Endodermal cell (in vitro differentiated cells): Measurements from ENCODE around the gene CYB5R3. TPM values are rescaled to one million over a fixed set of nuclear protein-coding genes. Genes with fewer than 3 reads are reported as not detected.

Experiments used
- DNase-seq: peaks from one replicate; pipeline ENCODE4 v3.0.0-alpha.2; 2017
- H3K27ac ChIP-seq: 2 replicates; pipeline ENCODE4 v1.5.1; 2013; ENCODE audit warnings: mild to moderate bottlenecking, low read depth, low read length, moderate library complexity
- H3K27me3 ChIP-seq: 2 replicates; pipeline ENCODE4 v1.6.1; 2013; ENCODE audit warnings: mild to moderate bottlenecking, low read length, moderate library complexity; ENCODE audit not compliant: insufficient read depth, control insufficient read depth, poor library complexity, severe bottlenecking
- H3K36me3 ChIP-seq: 2 replicates; pipeline ENCODE4 v1.7.0; 2013; ENCODE audit warnings: mild to moderate bottlenecking, low read length, moderate library complexity; ENCODE audit not compliant: control insufficient read depth, insufficient read depth
- H3K4me1 ChIP-seq: one replicate; pipeline ENCODE4 v1.7.0; 2013; ENCODE audit warnings: low read length; ENCODE audit not compliant: control insufficient read depth, insufficient read depth
- H3K4me3 ChIP-seq: 2 replicates; pipeline ENCODE4 v1.5.1; 2013; ENCODE audit warnings: mild to moderate bottlenecking, low read length, moderate library complexity
- H3K9ac ChIP-seq: 2 replicates; pipeline ENCODE4 v1.6.1; 2013; ENCODE audit warnings: mild to moderate bottlenecking, low read length, moderate library complexity; ENCODE audit not compliant: poor library complexity, severe bottlenecking; ENCODE audit errors: extremely low read depth
- H3K9me3 ChIP-seq: 2 replicates; pipeline ENCODE4 v1.6.1; 2013; ENCODE audit warnings: mild to moderate bottlenecking, low read length, moderate library complexity; ENCODE audit not compliant: control insufficient read depth
- H3K27ac Mint-ChIP-seq: 2 replicates; pipeline ENCODE4 v1.8.0; 2020; ENCODE audit warnings: mixed read lengths
- H3K27me3 Mint-ChIP-seq: 2 replicates; pipeline ENCODE4 v1.8.0; 2021; ENCODE audit warnings: mild to moderate bottlenecking, mixed read lengths; ENCODE audit not compliant: insufficient read depth
- H3K36me3 Mint-ChIP-seq: 2 replicates; pipeline ENCODE4 v1.8.0; 2020; ENCODE audit warnings: low read depth, mixed read lengths
- H3K4me1 Mint-ChIP-seq: 2 replicates; pipeline ENCODE4 v1.8.0; 2020; ENCODE audit warnings: mixed read lengths
- H3K4me3 Mint-ChIP-seq: 2 replicates; pipeline ENCODE4 v1.8.0; 2020; ENCODE audit warnings: mild to moderate bottlenecking, moderate library complexity, mixed read lengths
- H3K9me3 Mint-ChIP-seq: 2 replicates; pipeline ENCODE4 v1.8.0; 2020; ENCODE audit warnings: mild to moderate bottlenecking, mixed read lengths
- WGBS, 2 experiments: methylation state at CpG; one replicate each; pipeline versions ENCODE4 v1.1.5 to v1.1.7; 2013; ENCODE audit warnings: missing lambda C conversion rate in 2 of 2, mixed read lengths in 1 of 2; ENCODE audit not compliant: insufficient coverage in 1 of 2, insufficient read length in 1 of 2; 5-methylcytosine and 5-hydroxymethylcytosine counted together
- total RNA-seq, 2 donors: library from RNA; stranded (reverse); fragmentation: NEBNext Ultra II Directional in 1 of 2; extraction: Animal tissue kit (Norgen Biotek cat#: 25700) in 1 of 2; gene quantifications; 2 replicates in 1 of 2; 3 replicates in 1 of 2; pipeline ENCODE4 v1.2.1, GENCODE V29; 2021
- TF ChIP-seq, protein P1 (sequence below): fragments of 200-600 bp; sonication (generic); conservative IDR thresholded peaks from 2 replicates; pipeline ENCODE4 v1.5.0; 2021; ENCODE audit warnings: antibody characterized with exemption, mild to moderate bottlenecking

The CYB5R3 gene
- total RNA-seq, 2 donors from 2014 or later, result 89.5 to 92.4 TPM

GRCh38 chr22:42686756-42687491, 37.7 kb upstream of the CYB5R3 start:
- H3K27ac ChIP-seq, result no peak overlapping the region
- no peak for DNase-seq
- H3K4me3 ChIP-seq, result no peak overlapping the region
- Mint-ChIP-seq H3K9me3 (no peaks in the 10 kb centered on the region), H3K27ac (no peak overlapping the region), H3K36me3 (no peaks in the 10 kb centered on the region), H3K4me3 (no peak overlapping the region), H3K27me3 (peaks cover 6% of the 10 kb centered on the region), H3K4me1 (peaks cover 9% of the 10 kb centered on the region)
- H3K4me1 ChIP-seq, result peaks cover 9% of the 10 kb centered on the region
- H3K9me3 ChIP-seq, result no peaks in the 10 kb centered on the region
- no peaks in the 10 kb centered on the region for H3K27me3 ChIP-seq
- H3K9ac ChIP-seq, result no peak overlapping the region
- TF ChIP-seq, protein P1, sequence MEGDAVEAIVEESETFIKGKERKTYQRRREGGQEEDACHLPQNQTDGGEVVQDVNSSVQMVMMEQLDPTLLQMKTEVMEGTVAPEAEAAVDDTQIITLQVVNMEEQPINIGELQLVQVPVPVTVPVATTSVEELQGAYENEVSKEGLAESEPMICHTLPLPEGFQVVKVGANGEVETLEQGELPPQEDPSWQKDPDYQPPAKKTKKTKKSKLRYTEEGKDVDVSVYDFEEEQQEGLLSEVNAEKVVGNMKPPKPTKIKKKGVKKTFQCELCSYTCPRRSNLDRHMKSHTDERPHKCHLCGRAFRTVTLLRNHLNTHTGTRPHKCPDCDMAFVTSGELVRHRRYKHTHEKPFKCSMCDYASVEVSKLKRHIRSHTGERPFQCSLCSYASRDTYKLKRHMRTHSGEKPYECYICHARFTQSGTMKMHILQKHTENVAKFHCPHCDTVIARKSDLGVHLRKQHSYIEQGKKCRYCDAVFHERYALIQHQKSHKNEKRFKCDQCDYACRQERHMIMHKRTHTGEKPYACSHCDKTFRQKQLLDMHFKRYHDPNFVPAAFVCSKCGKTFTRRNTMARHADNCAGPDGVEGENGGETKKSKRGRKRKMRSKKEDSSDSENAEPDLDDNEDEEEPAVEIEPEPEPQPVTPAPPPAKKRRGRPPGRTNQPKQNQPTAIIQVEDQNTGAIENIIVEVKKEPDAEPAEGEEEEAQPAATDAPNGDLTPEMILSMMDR, result no peak
- H3K36me3 ChIP-seq, result no peaks in the 10 kb centered on the region
- WGBS, 2 experiments, result 89 to 92% methylated on average over 7 to 14 of the region's 14 CpGs

GRCh38 chr22:42685941-42686653, 36.9 kb upstream of the CYB5R3 start:
- H3K9me3 Mint-ChIP-seq, result no peaks in the 10 kb centered on the region
- Histone ChIP-seq H3K27me3 (no peaks in the 10 kb centered on the region), H3K4me1 (peaks cover 9% of the 10 kb centered on the region), H3K9ac (no peak overlapping the region), H3K9me3 (no peaks in the 10 kb centered on the region), H3K27ac (no peak overlapping the region), H3K36me3 (no peaks in the 10 kb centered on the region), H3K4me3 (no peak overlapping the region)
- H3K36me3 Mint-ChIP-seq, result no peaks in the 10 kb centered on the region
- H3K27ac Mint-ChIP-seq, result no peak overlapping the region
- TF ChIP-seq, protein P1, result no peak
- no peak for DNase-seq
- H3K4me1 Mint-ChIP-seq, result peaks cover 9% of the 10 kb centered on the region
- H3K27me3 Mint-ChIP-seq, result peaks cover 8% of the 10 kb centered on the region
- WGBS, 2 experiments, result 71 to 81% methylated on average over 3 to 5 of the region's 5 CpGs
- H3K4me3 Mint-ChIP-seq, result no peak overlapping the region

GRCh38 chr22:42684462-42685195, 35.4 kb upstream of the CYB5R3 start:
- H3K36me3 Mint-ChIP-seq, result no peaks in the 10 kb centered on the region
- peaks cover 9% of the 10 kb centered on the region for H3K4me1 ChIP-seq
- H3K36me3 ChIP-seq, result no peaks in the 10 kb centered on the region
- H3K27ac ChIP-seq, result no peak overlapping the region
- peaks cover under 1% of the 10 kb centered on the region for H3K9me3 ChIP-seq
- H3K4me1 Mint-ChIP-seq, result peaks cover 9% of the 10 kb centered on the region
- H3K4me3 ChIP-seq, result no peak overlapping the region
- H3K9ac ChIP-seq, result no peak overlapping the region
- H3K4me3 Mint-ChIP-seq, result no peak overlapping the region
- H3K27me3 ChIP-seq, result no peaks in the 10 kb centered on the region
- peaks cover 10% of the 10 kb centered on the region for H3K27me3 Mint-ChIP-seq
- TF ChIP-seq, protein P1, result no peak
- WGBS, 2 experiments, result 86 to 87% methylated on average over 6 to 11 of the region's 11 CpGs
- DNase-seq, result no peak
- no peaks in the 10 kb centered on the region for H3K9me3 Mint-ChIP-seq
- H3K27ac Mint-ChIP-seq, result no peak overlapping the region
